ENCODE data around the gene MACC1. TPM values are rescaled to one million over a fixed set of nuclear protein-coding genes. Genes with fewer than 3 reads are reported as not detected.

The MACC1 gene
- total and polyA plus RNA-seq, 2 donors (not counting 1 experiment from before 2014, with no cell fraction given), result 0.92 to 6.2 TPM

GRCh38 chr7:20216406-20217036 is 663 bp downstream of the MACC1 start:
- H3K36me3 ChIP-seq (replicated peaks in 1 of 2; ENCODE audit: control extremely low read depth in 1 of 2, control insufficient read depth in 1 of 2, extremely low read depth in 1 of 2, insufficient read depth in 2 of 2, low read length in 1 of 2), result no peaks in the 10 kb centered on the region
- peak overlapping the region in 1 of 2 donors; percentile 88 for H3K27ac ChIP-seq (ENCODE audit: low read length in 2 of 2)
- H2AFZ ChIP-seq (ENCODE audit: insufficient read depth, low read depth, low read length, poor library complexity, severe bottlenecking), result peak overlapping the region; percentile 35
- H3K4me1 Mint-ChIP-seq, result peaks cover 66% of the 10 kb centered on the region
- H3K4me2 ChIP-seq (replicated peaks; ENCODE audit: low read depth, low read length, poor library complexity, severe bottlenecking), result peak overlapping the region; percentile 83
- H3K4me3 Mint-ChIP-seq, result peak overlapping the region; percentile 85
- H3K9me3 Mint-ChIP-seq (ENCODE audit: insufficient read depth), result no peaks in the 10 kb centered on the region
- no peaks in the 10 kb centered on the region for H4K20me1 ChIP-seq (ENCODE audit: control insufficient read depth, insufficient read depth, low read length, poor library complexity, severe bottlenecking)
- H3K4me3 ChIP-seq (ENCODE audit: control extremely low read depth in 1 of 5, extremely low read depth in 1 of 5, insufficient read depth in 1 of 5, low read depth in 2 of 5, low read length in 4 of 5), result peak overlapping the region; percentile 0 to 67 (median 38)
- H3K27me3 Mint-ChIP-seq, result no peaks in the 10 kb centered on the region
- peaks cover 32% of the 10 kb centered on the region for H3K79me2 ChIP-seq (ENCODE audit: control insufficient read depth, insufficient read depth, low read length)
- no peak for DNase-seq
- no CpG with 5 or more reads among the region's 1 CpG for WGBS (ENCODE audit: insufficient coverage)
- H3K9me3 ChIP-seq (ENCODE audit: control extremely low read depth in 1 of 3, control insufficient read depth in 2 of 3, insufficient read depth in 1 of 3, low read length in 2 of 3), result no peaks in the 10 kb centered on the region
- no peak overlapping the region for H3K27ac Mint-ChIP-seq
- H3K9ac ChIP-seq (ENCODE audit: low read length), result peak overlapping the region; percentile 65
- ChIA-PET POLR2A (no interaction called here), CTCF (interaction anchor here (0.7 to 5.9 kb wide), 9 partner anchors 18 to 508 kb away, joined by 3 to 31 read pairs (median 4); partner anchors contain the start of genes ITGB8 and POLR1F)
- peaks cover 45 to 52% of the 10 kb centered on the region in 2 donors for H3K4me1 ChIP-seq (ENCODE audit: control insufficient read depth in 2 of 2, insufficient read depth in 2 of 2, low read length in 2 of 2)
- no peaks in the 10 kb centered on the region for H3K27me3 ChIP-seq (replicated peaks in 1 of 4; ENCODE audit: control extremely low read depth in 1 of 4, control insufficient read depth in 3 of 4, insufficient read depth in 4 of 4, low read length in 3 of 4)
- ATAC-seq (ENCODE audit: low read depth), result no peak
- intact Hi-C loops (cut with micrococcal nuclease), result loop anchor here (1.0 to 10.0 kb wide), 7 partner anchors 17 to 1211 kb away; partner anchors contain the start of genes ITGB8 and SP4
- no peak for TF ChIP-seq CTCF (IDR thresholded peaks at IDR 0.05)
- TF ChIP-seq EZH2 (IDR thresholded peaks at IDR 0.05; ENCODE audit: borderline replicate concordance, insufficient read depth, low read depth, low read length, poor library complexity, severe bottlenecking), result no peak
